HG03342 (cell line): ENCODE data around the gene SLC8A1.

ENCODE experiments used
- ATAC-seq: cut with Tn5 transposase; IDR thresholded peaks from one replicate; pipeline ENCODE4 v1.9.1; 2021; ENCODE audit warnings: mild to moderate bottlenecking, moderate library complexity; ENCODE audit not compliant: unreplicated experiment

SLC8A1 gene

GRCh38 chr2:40281021-40281940 lies 170.6 kb downstream of the SLC8A1 start:
- ATAC-seq: peak; percentile 58

GRCh38 chr2:40279482-40279881 lies 172.4 kb downstream of the SLC8A1 start:
- no peak for ATAC-seq

- no peak for ATAC-seq
Measured at GRCh38 chr2:40279001-40279400, 172.9 kb downstream of the SLC8A1 start.

- ATAC-seq: no peak
Measured at GRCh38 chr2:40276076-40276475, 175.8 kb downstream of the SLC8A1 start.

- no peak for ATAC-seq
Measured at GRCh38 chr2:40274270-40274669, 177.6 kb downstream of the SLC8A1 start.

- ATAC-seq: no peak
Measured at GRCh38 chr2:40273734-40274182, 178.1 kb downstream of the SLC8A1 start.

- no peak for ATAC-seq
Measured at GRCh38 chr2:40271094-40271493, 180.8 kb downstream of the SLC8A1 start.

GRCh38 chr2:40270372-40270771 lies 181.5 kb downstream of the SLC8A1 start:
- no peak for ATAC-seq

GRCh38 chr2:40268566-40268965 lies 183.3 kb downstream of the SLC8A1 start:
- ATAC-seq: no peak

GRCh38 chr2:40266201-40266600 lies 185.7 kb downstream of the SLC8A1 start:
- no peak for ATAC-seq

- no peak for ATAC-seq
Measured at GRCh38 chr2:40265602-40266001, 186.3 kb downstream of the SLC8A1 start.

GRCh38 chr2:40261042-40261441 lies 190.8 kb downstream of the SLC8A1 start:
- ATAC-seq: no peak

- no peak for ATAC-seq
Measured at GRCh38 chr2:40260437-40260836, 191.5 kb downstream of the SLC8A1 start.

GRCh38 chr2:40259900-40260299 lies 192.0 kb downstream of the SLC8A1 start:
- no peak for ATAC-seq

GRCh38 chr2:40258135-40258457 lies 193.8 kb downstream of the SLC8A1 start:
- no peak for ATAC-seq

- ATAC-seq: no peak
Measured at GRCh38 chr2:40257340-40258134, 194.4 kb downstream of the SLC8A1 start.

GRCh38 chr2:40256649-40257048 lies 195.2 kb downstream of the SLC8A1 start:
- peak; percentile 58 for ATAC-seq

- ATAC-seq: no peak
Measured at GRCh38 chr2:40256008-40256407, 195.9 kb downstream of the SLC8A1 start.

- ATAC-seq: no peak
Measured at GRCh38 chr2:40255103-40255502, 196.8 kb downstream of the SLC8A1 start.

GRCh38 chr2:40254611-40255010 lies 197.3 kb downstream of the SLC8A1 start:
- ATAC-seq: no peak

GRCh38 chr2:40251137-40251536 lies 200.8 kb downstream of the SLC8A1 start:
- no peak for ATAC-seq

GRCh38 chr2:40249577-40249976 lies 202.3 kb downstream of the SLC8A1 start:
- ATAC-seq: no peak
